ENCODE measurements around the gene OR2T6. TPM values are rescaled to one million over a fixed set of nuclear protein-coding genes. Genes with fewer than 3 reads are reported as not detected.
A peak's percentile ranks its signal among the peaks of the same experiment; 100 is the strongest.

OR2T6 gene
- polyA plus RNA-seq, 3 donors, result not detected

DNA sequence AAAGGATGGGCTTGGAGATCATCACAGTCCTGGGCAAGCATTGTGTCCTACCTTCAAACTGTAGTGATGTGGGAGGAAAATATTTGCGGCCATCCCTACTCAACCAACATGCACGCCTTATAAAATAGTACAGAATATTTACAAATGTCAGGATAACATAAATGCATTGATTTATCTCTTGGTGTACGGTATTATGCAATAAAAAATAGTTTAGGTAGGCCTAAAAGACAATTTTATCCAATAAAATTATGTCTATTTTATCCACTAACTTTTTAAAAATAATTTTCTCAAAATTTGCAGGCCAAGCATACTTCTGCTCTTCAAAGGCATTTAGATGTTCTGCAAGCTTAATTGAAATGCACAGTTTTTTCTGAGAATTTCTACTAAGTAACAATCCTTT is 27.2 kb downstream of the OR2T6 start, which contains the start of gene OR2T1:
Gene OR2T1, plus strand, starts transcription at position 301 of the 400 bp plus-strand sequence. CDS start 3,100 bp downstream, outside the sequence.
- peaks cover 5 to 9% of the 10 kb centered on the region in 2 donors for H3K9me3 ChIP-seq (replicated peaks in 1 of 2; ENCODE audit: control insufficient read depth in 1 of 2, insufficient read depth in 1 of 2, low read length in 2 of 2)
- no CpG with 5 or more reads among the region's 3 CpGs for WGBS (ENCODE audit: insufficient coverage)
- DNase-seq, result no peak
- Mint-ChIP-seq H3K36me3 (no peaks in the 10 kb centered on the region), H3K4me3 (no peak within 1 kb of the TSS), H3K9me3 (peaks cover 2 to 6% (median 2%) of the 10 kb centered on the region in 7 donors), H3K27ac (no peak within 1 kb of the TSS), H3K27me3 (ENCODE audit: low read depth in 3 of 3) (no peaks in the 10 kb centered on the region), H3K4me1 (no peaks in the 10 kb centered on the region)
- no peak within 1 kb of the TSS for H3K4me2 ChIP-seq (replicated peaks; ENCODE audit: extremely low read depth, low read length, poor library complexity, severe bottlenecking)
- H4K20me1 ChIP-seq (ENCODE audit: insufficient read depth, low read length), result no peaks in the 10 kb centered on the region
- no peak within 1 kb of the TSS for H3K4me3 ChIP-seq (replicated peaks in 1 of 3; ENCODE audit: low read depth in 2 of 3, low read length in 3 of 3)
- H3K79me2 ChIP-seq (ENCODE audit: insufficient read depth, low read length), result no peaks in the 10 kb centered on the region
- H3K27me3 ChIP-seq (ENCODE audit: control insufficient read depth in 2 of 2, insufficient read depth in 2 of 2, low read length in 2 of 2), result no peaks in the 10 kb centered on the region
- no peak within 1 kb of the TSS for H3K27ac ChIP-seq (ENCODE audit: low read depth in 1 of 2, low read length in 2 of 2)
- TF ChIP-seq, protein P1, sequence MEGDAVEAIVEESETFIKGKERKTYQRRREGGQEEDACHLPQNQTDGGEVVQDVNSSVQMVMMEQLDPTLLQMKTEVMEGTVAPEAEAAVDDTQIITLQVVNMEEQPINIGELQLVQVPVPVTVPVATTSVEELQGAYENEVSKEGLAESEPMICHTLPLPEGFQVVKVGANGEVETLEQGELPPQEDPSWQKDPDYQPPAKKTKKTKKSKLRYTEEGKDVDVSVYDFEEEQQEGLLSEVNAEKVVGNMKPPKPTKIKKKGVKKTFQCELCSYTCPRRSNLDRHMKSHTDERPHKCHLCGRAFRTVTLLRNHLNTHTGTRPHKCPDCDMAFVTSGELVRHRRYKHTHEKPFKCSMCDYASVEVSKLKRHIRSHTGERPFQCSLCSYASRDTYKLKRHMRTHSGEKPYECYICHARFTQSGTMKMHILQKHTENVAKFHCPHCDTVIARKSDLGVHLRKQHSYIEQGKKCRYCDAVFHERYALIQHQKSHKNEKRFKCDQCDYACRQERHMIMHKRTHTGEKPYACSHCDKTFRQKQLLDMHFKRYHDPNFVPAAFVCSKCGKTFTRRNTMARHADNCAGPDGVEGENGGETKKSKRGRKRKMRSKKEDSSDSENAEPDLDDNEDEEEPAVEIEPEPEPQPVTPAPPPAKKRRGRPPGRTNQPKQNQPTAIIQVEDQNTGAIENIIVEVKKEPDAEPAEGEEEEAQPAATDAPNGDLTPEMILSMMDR (IDR thresholded peaks at IDR 0.05), result no peak
- no peak within 1 kb of the TSS for H3K9ac ChIP-seq (ENCODE audit: insufficient read depth, low read length, poor library complexity, severe bottlenecking)
- no peaks in the 10 kb centered on the region for H3K4me1 ChIP-seq (ENCODE audit: control insufficient read depth in 1 of 2, insufficient read depth in 2 of 2, low read length in 2 of 2)
- no peak within 1 kb of the TSS for H2AFZ ChIP-seq (ENCODE audit: insufficient read depth, low read depth, low read length, poor library complexity, severe bottlenecking)
- intact Hi-C loops (cut with micrococcal nuclease), result no loop called here
- no peaks in the 10 kb centered on the region for H3K36me3 ChIP-seq (replicated peaks in 1 of 2; ENCODE audit: control insufficient read depth in 1 of 2, insufficient read depth in 2 of 2, low read length in 2 of 2)

DNA sequence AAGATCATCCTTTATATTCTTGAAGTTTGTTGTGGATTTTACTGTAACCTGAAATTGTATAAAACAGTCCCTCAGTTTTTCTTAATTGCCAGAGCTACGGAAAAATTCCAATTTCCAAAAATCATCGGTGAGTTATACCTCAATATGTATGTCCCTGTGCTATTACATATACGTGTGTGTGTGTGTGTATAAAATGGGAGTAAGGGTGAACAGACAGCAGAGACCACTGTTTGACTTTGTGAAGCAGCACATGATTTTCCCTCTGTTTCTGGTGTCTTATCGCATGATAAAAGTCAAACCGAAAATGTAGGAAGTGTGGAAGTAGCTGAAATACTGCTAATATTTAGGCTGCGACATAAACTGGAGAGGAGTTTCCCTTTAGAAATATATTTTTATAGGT is 28.5 kb downstream of the OR2T6 start:
- no peaks in the 10 kb centered on the region for H3K4me1 ChIP-seq (ENCODE audit: control insufficient read depth in 1 of 2, insufficient read depth in 2 of 2, low read length in 2 of 2)
- H3K36me3 ChIP-seq (replicated peaks in 1 of 2; ENCODE audit: control insufficient read depth in 1 of 2, insufficient read depth in 2 of 2, low read length in 2 of 2), result no peaks in the 10 kb centered on the region
- peaks cover 5 to 15% of the 10 kb centered on the region in 2 donors for H3K9me3 ChIP-seq (replicated peaks in 1 of 2; ENCODE audit: control insufficient read depth in 1 of 2, insufficient read depth in 1 of 2, low read length in 2 of 2)
- Mint-ChIP-seq H3K36me3 (no peaks in the 10 kb centered on the region), H3K4me3 (no peak overlapping the region), H3K4me1 (no peaks in the 10 kb centered on the region), H3K9me3 (peaks cover 2 to 8% (median 3%) of the 10 kb centered on the region in 7 donors), H3K27ac (no peak overlapping the region), H3K27me3 (ENCODE audit: low read depth in 3 of 3) (no peaks in the 10 kb centered on the region)
- no CpG with 5 or more reads among the region's 6 CpGs for WGBS (ENCODE audit: insufficient coverage)
- TF ChIP-seq, protein P1 (IDR thresholded peaks at IDR 0.05), result no peak
- H3K79me2 ChIP-seq (ENCODE audit: insufficient read depth, low read length), result no peaks in the 10 kb centered on the region
- no peaks in the 10 kb centered on the region for H4K20me1 ChIP-seq (ENCODE audit: insufficient read depth, low read length)
- no peaks in the 10 kb centered on the region for H3K27me3 ChIP-seq (ENCODE audit: control insufficient read depth in 2 of 2, insufficient read depth in 2 of 2, low read length in 2 of 2)
- no peak overlapping the region for H3K4me2 ChIP-seq (replicated peaks; ENCODE audit: extremely low read depth, low read length, poor library complexity, severe bottlenecking)
- intact Hi-C loops (cut with micrococcal nuclease), result no loop called here
- DNase-seq, result peak in 1 of 3 donors; percentile 23
- H3K4me3 ChIP-seq (replicated peaks in 1 of 3; ENCODE audit: low read depth in 2 of 3, low read length in 3 of 3), result no peak overlapping the region
- H3K9ac ChIP-seq (ENCODE audit: insufficient read depth, low read length, poor library complexity, severe bottlenecking), result no peak overlapping the region
- H3K27ac ChIP-seq (ENCODE audit: low read depth in 1 of 2, low read length in 2 of 2), result no peak overlapping the region
- no peak overlapping the region for H2AFZ ChIP-seq (ENCODE audit: insufficient read depth, low read depth, low read length, poor library complexity, severe bottlenecking)

Measured in CD14-positive monocyte (primary cell).